Measurements from ENCODE around the gene CTNND2.
"Not testable (repeated sequence)": the region's sequence is repeated elsewhere in the genome, so short reads cannot be mapped to it uniquely, and the experiment has no call there.

The CTNND2 gene

DNA sequence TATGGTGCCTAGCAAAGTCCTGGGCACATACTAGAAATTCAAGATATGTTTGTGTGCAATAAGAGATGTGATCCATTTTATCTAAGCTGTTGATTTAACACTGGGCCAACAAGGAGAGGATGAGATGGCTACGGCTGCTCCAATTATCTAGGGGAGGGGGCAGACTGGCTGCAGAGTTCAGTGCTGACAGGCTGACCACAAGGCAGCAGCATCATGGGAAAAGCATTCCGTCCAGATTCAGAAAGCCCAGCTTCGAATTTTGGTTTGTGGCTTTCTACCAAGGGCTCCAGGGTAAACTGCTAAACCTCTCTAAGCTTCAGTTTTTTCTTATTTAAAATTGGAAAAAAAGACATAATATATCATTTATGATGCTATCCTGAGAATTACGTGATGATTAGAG is 758.1 kb downstream of the CTNND2 start:
- no peak for DNase-seq

DNA sequence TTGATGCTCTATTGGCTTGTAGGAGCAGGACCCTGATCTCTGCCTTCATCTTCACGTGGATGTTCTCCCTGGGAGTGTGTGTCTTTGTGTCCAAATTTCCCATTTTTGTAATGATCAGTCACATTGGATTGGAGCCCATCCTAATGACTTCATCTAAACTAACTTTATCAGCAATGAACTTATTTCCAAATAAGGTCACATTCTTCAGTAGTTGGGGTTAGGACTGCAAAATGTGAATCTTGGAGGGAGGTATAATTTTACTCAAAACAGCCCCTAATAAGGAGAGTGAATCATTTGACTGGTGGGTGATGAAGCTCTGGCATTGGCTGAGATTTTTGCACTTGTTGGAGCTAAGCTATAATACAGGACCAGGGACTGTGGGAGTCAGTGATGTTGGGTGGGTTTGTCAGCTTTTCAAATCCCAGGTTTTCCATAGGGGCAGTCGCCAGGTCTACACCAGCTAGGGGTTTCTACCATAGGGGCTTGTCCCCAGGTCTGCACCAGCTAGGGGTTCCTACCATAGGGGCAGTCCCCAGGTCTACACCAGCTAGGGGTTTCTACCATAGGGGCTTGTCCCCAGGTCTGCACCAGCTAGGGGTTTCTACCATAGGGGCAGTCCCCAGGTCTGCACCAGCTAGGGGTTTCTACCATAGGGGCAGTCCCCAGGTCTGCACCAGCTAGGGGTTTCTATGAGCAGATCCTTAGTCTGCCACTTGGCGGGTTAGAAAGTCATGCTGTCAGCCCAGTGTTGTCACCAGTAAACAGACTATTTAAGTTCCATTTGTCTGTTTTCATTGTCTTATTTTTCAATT is 760.6 kb downstream of the CTNND2 start:
- peak in 1 of 4 experiments; percentile 6 for DNase-seq

DNA sequence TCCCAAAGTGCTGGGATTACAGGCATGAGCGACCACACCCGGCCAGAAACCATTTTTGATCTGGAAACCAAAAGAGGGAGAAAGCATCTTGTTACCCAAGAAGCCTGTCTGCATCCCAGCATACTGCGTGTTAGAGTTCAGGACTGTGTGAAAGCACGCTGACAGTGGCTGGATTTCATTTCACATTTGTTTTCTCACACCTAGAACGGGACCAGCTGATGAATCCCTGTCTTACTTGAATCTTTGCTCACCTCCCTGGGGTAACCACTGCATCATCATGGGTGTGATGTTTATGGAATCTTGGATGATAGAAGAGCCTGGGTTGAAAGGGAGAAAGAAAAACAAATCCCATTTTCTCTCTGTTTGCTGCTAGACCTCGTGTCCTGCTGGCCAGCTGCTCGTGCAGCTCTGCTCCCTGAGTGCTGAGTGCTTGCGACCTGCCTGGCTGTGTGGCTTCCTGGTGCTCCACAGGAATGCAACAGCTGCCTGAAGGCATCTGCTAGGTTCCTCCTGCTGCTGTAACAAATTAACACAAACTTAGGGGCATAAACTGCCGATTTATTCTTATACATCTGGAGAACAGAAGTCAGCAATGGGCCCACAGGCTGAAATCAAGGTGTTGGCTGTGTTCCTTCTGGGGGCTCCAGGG is 764.9 kb downstream of the CTNND2 start:
- DNase-seq = no peak

DNA sequence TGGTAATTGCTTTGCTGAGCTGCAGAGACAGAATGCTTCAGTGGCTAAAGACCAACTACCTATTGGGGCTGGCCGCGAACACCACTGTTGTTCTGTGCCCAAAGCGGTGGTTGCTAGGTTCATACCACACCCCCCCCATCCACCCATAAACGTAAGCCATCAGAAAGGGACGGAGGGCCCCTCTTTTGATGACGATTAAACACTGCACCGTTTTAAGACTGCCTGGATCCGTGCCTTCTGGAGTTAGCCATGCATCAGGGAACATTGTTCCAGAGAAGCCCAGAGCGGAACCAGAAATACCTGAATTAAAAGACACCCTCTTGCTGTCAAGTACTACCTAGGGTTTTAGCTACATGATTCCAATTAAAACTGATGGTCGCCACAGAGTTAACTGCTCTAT is 774.1 kb downstream of the CTNND2 start:
- no peak for DNase-seq

DNA sequence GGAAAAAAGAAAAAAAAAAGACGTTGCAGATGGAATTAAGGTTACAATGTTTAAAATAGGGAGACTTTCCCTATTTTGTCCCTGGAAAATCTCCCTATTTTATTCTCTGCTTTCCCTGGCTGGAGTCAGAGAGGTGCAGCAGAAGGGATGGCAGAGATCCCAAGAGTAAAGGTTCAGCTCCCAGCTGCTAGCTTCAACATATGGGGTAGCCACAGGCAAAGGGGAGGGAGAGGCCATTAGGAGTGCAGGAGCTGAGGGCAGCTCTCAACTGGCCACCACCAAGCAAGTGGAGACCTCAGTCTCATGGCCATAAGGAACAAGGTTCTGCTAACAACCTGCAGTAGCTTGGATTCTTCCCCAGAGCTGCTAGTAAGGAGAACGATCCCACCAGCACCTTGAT is 776.2 kb downstream of the CTNND2 start:
- DNase-seq = no peak

DNA sequence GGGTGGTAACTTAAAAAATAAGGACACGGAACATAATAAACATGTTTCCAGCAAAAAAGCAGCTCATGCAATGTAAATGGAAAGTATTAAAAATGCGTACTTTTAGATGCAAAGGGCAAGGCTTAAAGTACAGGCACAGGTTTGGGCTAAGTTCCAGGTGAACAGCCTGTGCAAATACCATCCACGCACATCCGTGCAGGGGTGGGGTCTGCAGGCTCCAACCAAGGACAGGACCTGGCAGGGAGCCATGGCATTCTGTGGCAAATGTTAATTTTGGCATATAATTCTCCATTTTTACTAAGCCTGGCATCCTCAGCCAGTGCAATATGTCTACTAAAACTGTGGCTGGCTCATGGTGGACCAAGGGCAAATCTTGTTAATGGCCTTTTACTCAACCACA is 777.4 kb downstream of the CTNND2 start:
- DNase-seq = no peak

DNA sequence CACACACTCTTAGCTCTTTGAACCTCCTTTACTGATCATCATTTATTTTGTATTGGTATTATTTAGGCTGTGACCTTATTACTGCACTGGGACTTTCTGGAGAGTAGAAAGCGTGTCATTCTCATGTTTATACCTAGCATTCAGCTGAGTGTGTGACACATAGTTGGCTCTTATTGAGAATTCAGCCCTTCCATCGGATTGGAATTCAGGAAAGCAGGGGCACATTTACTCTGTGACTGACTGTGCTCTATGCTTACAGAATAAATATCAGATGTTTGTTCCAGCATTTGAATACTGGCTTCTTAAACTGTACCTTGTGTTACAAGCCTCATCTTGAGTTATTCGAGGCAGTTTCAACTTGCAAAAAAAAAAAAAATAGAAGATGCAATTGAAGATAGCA is 782.4 kb downstream of the CTNND2 start:
- DNase-seq = no peak

DNA sequence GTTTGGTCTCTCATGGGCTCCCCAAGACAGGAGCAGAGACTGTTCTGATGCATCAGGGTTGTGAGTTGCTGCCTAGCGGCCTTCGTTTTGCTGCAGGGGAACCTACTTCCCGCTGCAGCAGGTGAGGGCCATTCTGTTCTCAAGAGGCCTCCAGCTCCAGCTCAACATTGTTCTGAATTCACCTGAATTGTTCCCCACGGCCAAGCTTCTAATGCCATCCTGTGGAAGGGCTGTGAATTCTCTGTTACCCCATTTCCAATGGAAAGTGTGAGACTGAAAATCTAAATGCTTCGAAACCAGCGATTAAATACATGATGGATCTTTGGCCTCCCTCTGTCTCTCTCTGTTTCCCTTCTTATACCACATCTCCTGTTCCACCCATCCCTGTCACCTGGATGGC is 794.1 kb downstream of the CTNND2 start:
- no peak for DNase-seq

DNA sequence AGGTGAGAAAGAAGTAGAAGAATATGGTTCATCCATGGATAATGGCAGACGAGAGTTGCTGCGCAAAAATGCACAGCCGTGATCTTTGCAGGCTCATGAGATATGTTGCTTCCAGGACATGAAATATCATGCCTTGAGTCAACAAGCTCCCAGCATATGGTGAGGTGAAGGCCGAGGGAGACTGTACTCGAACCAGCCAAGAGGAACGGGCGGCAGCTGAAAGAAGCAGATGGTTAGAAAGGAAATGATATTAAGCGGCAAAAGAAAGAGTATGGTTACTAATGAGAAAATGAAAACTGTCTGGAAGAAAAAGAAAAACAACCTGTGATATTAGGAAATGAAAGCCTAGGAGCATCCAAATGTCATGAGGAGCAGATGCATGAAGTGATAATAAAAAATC is 798.5 kb downstream of the CTNND2 start:
- no peak for DNase-seq

DNA sequence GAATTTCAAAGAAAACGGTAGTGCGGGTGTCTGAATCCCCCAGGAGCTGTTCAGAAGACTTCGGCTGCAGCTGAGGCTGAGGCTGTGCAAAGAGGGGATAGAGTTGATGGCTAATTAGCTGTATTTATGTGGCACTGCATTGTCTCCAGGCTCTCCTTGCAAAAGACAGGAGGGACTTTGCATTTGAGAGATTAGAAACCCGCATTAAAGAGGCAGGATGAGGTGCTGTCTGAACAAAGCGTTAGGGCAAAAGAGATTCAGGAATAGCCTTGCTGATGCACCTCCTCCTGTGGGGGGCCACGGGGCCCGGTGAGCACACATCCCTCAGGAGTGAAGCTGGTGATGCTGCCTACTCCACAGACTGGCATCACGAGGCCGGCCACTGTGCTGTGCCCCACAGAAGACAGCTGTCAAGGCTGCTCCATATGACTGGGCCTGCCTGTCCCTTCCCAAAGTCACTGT is 799.6 kb downstream of the CTNND2 start:
- DNase-seq = no peak

DNA sequence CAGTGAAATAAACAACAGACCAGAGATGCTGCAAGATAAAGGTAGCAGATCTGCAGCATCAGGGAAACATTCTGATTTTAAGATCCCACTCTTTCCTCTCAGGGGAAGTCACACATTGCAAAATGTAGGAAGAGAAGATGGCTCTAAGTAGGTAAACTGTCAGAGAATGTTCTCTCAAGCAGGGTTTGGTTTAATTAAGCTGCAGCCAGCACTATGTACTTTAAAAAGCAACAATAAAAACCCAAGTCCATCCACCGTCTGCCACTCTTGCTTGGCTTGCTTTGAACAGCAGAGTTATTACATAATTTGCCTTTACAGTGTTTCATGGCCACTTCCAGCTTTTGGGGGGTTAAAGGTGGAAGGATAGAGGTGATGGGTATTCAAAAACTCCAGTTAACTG is 800.0 kb downstream of the CTNND2 start:
- DNase-seq = no peak

DNA sequence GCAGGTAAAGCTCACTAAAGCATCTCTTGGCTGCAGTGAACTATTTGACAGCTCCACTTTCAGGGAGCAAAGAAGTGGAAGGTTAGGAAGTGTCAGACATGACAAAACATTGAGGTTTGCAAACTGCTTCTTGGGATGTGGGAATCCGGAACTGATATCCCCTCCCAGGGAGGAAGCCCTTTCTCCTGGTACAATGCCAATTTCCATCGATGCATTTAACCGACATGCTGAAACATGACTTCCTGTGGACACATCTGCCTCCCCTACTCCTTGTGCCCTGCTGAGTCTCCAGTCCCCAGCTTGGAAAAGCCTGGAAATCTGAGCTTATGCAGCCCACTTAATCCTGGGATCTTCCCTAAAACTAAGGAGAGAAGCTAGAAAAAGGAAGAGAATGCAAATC is 820.1 kb downstream of the CTNND2 start:
- DNase-seq = no peak

DNA sequence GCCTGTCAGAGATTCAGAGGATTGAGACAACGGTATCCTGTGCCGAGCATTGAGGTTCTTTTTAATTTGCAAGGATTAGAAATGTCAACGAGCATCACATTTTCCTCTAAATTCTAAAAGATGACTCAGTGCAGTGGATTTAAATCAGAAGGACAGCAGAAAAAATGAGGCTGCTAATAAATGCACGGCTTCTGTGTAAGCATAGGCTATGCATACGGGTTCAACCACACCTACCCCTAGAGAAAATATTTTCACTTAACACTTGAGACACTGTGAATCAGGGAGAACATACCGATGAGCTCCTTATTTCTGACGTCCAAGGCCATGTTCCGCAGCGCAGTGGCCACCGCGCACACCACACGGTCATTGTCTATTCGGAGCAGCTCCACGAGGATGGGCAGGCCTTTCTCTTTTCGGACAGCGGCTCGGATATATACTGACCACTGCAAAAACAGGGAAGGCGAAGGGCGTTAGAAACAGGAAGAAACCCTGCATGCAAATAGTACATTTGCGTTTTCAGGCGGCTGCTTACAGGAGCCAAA is 821.8 kb downstream of the CTNND2 start:
- DNase-seq = no peak

DNA sequence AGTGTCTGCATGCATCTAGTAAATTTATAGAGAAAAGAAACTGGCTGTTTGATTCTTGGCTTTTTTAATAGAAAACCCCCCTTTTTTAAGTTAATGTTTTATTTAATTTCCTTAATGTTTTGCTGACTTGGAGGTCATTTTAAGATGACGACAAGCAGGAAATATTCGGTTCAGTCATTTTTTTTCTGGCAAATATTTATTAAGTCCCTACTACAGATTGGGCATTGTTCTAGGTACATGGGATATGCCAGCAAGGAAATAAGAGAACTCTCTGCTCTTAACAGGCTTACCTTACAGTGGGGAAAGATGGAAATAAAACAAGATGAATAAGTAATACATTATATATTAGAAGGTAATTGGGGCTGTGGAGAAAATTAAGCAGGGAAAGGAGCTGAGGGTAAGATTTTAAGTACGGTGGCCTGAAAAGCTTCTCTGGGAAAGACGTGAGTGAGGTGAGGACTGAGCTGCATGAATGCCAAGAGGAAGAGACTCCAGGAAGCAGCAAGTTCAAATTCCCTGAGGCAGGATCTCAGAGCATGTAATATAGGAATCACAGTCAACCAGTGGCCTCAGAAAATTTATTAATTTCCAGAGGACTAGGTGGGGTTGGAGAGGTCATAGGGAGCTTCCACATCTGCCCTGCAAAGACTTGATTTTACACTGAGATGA is 827.2 kb downstream of the CTNND2 start:
- no peak for DNase-seq

DNA sequence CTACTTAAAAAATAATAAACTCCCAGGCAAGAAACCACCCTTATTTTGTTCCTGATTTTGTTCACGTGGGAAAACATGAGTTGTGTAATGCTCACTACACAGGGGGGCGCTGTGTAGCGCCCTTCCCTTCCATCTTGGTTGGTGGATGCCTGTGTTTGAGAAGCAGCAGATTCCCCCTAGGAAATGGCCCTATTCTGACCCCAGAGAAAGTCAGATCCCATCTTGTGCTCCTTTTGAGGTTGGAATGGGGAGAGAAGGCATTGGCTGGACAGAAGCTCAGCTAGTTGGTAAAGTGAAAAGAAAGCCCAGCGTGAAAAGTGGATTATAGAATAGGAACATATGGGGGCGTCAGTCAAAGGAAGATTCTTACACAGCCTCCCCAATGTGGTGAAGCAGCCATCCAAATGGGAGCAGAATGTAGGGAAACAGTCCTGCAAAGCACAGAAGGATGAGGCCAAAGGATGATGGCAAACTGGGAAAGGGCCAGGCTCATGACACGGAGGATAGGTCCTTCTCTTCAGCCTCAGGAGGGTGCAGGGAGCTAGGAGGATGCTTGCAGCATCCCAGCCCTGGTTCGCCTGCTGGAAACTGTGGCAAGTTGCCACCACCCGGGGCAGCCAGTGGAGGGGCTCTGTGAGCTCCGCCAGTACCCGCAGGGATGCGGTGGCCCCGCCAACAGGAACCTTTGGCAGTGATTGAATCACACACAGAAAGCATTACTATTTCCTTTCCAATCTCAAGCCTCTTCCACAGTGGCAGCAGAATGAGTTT is 829.0 kb downstream of the CTNND2 start:
- no peak for DNase-seq

DNA sequence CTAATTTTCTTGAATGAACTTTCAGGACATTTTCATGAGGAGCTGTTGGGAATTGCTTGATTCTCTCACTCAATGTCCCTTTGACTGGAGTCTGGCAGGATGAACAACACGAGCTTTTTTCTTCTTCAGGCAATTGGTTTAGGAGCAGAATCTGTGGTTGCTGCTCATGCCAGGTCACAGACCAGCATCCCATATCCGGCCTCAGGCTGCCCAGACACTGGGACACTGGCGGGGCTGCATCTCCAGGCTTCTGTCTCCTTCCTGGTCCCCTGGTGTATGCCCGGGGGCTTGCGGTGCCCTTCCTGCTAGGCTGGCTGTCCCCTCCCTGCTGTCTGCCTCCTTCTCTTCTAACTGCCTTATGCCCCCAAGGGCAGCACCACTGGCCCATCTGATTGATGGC is 831.7 kb downstream of the CTNND2 start:
- DNase-seq = no peak

DNA sequence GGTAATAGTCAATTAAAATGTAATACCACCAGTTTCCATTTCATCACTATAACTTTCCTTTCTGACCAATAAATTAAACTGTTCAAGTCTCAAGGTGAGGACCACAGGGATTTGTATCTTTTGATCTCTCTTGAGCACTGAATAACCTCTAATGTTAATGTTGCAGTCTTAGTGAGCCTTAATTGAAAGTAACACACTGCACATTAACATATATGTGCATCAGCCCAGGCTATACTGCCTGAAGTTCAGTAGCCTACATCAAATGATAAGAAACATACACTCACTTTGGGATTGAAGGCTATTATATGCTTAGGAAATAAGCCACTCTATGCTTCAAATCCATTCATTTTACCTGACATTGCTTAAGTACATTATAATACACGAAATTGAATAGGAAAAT is 832.2 kb downstream of the CTNND2 start:
- DNase-seq = no peak

DNA sequence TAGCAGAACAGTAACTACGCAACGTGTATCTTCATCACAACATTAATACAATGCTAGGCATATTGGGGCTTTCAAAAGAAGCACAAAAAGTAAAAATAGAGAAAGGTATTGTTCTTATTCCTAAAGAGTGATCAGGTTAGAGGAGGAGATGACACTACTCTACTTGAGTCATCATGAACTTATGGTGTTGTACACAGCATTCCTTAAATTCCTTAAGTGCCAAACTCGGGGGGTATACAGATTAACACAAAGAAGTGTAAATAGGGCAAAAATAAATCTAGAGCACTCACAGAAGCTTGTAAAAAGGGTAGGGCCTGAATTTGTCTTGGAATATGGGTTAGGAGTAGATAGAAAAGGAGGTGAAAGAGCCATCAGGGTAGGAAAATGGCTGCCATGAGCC is 835.2 kb downstream of the CTNND2 start:
- no peak for DNase-seq

DNA sequence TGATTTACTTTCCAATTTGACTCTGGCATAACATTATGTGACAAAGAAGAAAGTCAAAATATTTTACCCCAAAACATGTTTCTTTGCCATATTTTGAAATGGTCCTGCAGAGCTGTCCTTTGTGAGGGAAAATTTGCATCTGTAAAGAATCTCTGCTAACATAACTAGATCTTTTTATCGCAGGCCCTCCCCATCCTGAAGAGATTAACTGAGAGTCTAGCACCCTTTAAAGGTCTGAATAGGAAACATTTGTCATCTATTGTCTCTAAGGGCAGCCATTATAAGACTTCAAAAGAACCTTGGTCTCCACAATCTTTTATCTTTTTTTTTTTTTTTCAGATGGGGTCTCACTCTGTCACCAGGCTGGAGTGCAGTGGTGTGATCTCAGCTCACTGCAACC is 838.5 kb downstream of the CTNND2 start:
- not testable (repeated sequence) for DNase-seq

DNA sequence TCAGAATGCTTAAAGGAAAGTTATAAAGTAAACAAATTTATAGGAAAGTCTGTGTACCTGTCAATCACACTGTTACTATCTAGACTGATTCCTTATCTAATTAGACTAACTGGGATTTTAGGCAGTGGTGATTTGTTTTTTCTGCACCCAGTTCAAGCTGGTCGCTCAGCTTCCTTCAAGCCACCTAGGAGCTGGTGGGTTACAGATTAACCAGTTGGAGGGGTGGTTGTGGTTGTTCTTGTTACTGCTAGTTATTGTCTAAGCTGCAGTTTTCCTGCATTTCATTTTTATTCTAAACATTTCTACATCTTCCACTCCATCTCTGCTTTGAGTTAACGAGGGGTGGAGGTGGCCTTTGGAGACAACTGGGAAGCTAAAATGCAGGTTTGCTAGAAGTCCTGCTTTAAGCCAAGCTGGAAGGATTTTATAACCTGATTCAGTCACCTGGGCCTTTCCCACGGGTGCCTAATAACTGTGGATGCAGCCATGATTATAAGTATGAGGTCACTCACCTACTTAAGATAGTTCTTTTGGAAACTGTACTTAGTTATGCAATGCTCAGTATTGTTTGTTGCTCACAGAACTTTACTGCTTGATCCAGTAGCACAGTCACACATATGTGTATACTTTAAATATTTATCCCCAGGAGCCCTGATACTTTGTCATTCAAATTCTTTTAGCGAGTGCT is 839.3 kb downstream of the CTNND2 start:
- no peak for DNase-seq

DNA sequence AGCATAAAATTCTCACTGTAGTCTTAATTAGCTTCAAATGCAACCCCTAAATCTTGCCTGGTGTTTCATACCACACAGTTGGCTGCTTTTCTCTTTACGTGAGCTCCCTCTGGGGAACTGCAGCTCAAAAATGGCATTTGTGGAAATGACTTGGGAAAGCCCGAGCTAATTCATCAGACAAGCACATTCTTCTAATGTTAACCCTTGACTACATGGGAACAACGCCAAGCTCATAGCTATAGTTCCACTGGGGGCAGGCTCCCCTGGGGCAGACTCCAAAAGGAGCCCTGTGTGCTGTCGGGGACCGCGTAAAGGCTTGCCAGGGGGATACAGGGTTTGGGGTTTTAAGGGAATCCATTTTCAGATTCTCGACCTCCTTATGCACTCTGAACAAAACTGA is 841.8 kb downstream of the CTNND2 start:
- no peak for DNase-seq

DNA sequence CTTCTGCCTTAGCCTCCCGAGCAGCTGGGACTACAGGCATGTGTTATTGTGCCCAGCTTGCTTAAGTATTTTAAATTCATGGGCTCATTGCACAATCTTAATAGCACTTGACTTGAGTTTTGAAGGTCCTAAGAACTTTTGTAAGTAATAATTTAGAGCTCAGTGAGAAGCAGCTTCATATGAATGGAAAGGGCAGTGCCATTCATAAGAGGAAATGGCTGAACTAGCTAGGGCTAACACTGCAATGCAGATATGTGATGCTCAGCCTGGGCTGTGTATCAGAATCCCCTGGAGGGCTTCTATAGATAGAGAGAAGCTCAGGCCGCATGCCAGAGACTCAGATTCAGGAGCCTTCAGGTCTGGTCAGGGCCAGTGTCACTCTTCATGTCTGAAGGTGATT is 847.7 kb downstream of the CTNND2 start:
- no peak for DNase-seq

Data from activated CD4-positive, CD25-positive, alpha-beta regulatory T cell (primary cell).